ENCODE measurements around the gene NR1I3. TPM values are rescaled to one million over a fixed set of nuclear protein-coding genes. Genes with fewer than 3 reads are reported as not detected.

The NR1I3 gene
- total and polyA plus RNA-seq, 8 donors, result 0.48 to 1.5 (median 1.2) TPM; not detected in 2

GRCh38 chr1:161223805-161224694 lies 14.0 kb downstream of the NR1I3 start:
- Histone ChIP-seq H3K36me3 (peaks cover 0 to 29% of the 10 kb centered on the region in 2 donors), H3K27ac (no peak overlapping the region), H3K27me3 (no peaks in the 10 kb centered on the region), H3K4me1 (peaks cover 11 to 50% of the 10 kb centered on the region in 2 donors), H3K4me3 (no peak overlapping the region), H3K9me3 (no peaks in the 10 kb centered on the region)
- TF ChIP-seq CTCF (IDR thresholded peaks at IDR 0.05), result no peak
- ATAC-seq, result no peak
- intact Hi-C loops (cut with DNase I), result loop anchor here in 1 of 2 donors (10.0 kb wide), 1 partner anchor 161 kb away; no protein-coding TSS in a partner anchor
- DNase-seq, result no peak

GRCh38 chr1:161222175-161223019 lies 15.6 kb downstream of the NR1I3 start:
- no peak for DNase-seq
- Histone ChIP-seq H3K9me3 (no peaks in the 10 kb centered on the region), H3K4me1 (peaks cover 11 to 56% of the 10 kb centered on the region in 2 donors), H3K27ac (no peak overlapping the region), H3K4me3 (no peak overlapping the region), H3K27me3 (no peaks in the 10 kb centered on the region), H3K36me3 (peaks cover 0 to 31% of the 10 kb centered on the region in 2 donors)
- no peak for TF ChIP-seq CTCF (IDR thresholded peaks at IDR 0.05)
- intact Hi-C loops (cut with DNase I), result loop anchor here in 1 of 2 donors (10.0 kb wide), 1 partner anchor 162 kb away; no protein-coding TSS in a partner anchor
- no peak for ATAC-seq

DNA sequence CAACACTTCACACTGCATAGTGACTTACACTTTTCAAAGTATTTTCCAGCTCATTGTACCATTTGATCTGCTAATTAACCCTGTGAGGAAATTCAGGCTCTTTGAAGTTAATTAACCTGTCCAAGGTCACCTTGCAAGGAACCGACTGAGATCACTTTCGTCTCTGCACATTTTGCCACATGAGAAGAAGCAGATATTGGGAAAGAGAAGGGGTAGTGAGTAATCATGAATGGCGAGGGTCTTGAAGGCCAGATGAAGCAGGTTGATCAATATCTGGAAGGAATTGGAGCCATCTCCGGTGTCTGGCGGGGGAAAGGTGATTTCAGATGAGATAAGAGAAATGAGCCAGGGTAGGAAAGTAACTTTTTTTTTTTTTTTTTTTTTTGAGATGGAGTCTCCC lies 18.0 kb downstream of the NR1I3 start:
- no peak overlapping the region for H3K27ac ChIP-seq
- no peak for ATAC-seq
- DNase-seq, result no peak
- H3K4me3 ChIP-seq, result no peak overlapping the region
- no peaks in the 10 kb centered on the region for H3K9me3 ChIP-seq
- H3K27me3 ChIP-seq, result no peaks in the 10 kb centered on the region
- intact Hi-C loops (cut with DNase I), result loop anchor here in 1 of 2 donors (10.0 kb wide), 1 partner anchor 165 kb away; no protein-coding TSS in a partner anchor
- H3K36me3 ChIP-seq, result peaks cover 0 to 38% of the 10 kb centered on the region in 2 donors
- peaks cover 0 to 42% of the 10 kb centered on the region in 2 donors for H3K4me1 ChIP-seq
- TF ChIP-seq CTCF (IDR thresholded peaks at IDR 0.05), result no peak

GRCh38 chr1:161219078-161219892 lies 18.7 kb downstream of the NR1I3 start:
- intact Hi-C loops (cut with DNase I), result no loop called here
- H3K36me3 ChIP-seq, result peaks cover 0 to 45% of the 10 kb centered on the region in 2 donors
- no peak for DNase-seq

More at GRCh38 chr1:161219078-161219892, 18.7 kb downstream of the NR1I3 start:
- Histone ChIP-seq H3K9me3 (no peaks in the 10 kb centered on the region), H3K4me3 (no peak overlapping the region), H3K27me3 (no peaks in the 10 kb centered on the region), H3K27ac (no peak overlapping the region), H3K4me1 (peaks cover 0 to 36% of the 10 kb centered on the region in 2 donors)
- ATAC-seq, result no peak
- no peak for TF ChIP-seq CTCF (IDR thresholded peaks at IDR 0.05)
